ENCODE results near the gene CD109.
"Not testable (repeated sequence)": the region's sequence is repeated elsewhere in the genome, so short reads cannot be mapped to it uniquely, and the experiment has no call there.

CD109 gene

DNA sequence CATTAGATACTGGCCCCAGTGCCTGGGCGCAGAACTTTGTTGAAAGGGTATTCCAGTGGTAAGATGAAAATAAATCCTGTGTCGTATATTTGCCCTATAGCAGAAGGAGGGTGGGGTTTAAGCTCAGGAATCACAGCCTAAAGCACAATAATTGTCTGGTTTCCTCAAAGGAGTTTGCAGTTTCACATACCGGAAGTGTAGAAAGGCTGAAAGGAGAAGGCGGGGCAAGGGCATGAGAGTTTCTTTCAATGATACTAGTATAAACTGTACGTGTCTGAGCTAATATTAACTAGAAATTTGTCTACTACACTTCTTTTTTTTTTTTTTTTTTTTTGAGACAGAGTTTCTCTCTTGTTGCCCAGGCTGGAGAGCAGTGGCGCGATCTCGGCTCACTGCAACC lies 29.2 kb downstream of the CD109 start:
- not testable (repeated sequence) for H3K36me3 ChIP-seq (ENCODE audit: control insufficient read depth, insufficient read depth, low read length); H3K27ac ChIP-seq (ENCODE audit: insufficient read depth, low read length, poor library complexity, severe bottlenecking); H3K4me1 ChIP-seq (ENCODE audit: control insufficient read depth, insufficient read depth, low read length, poor library complexity, severe bottlenecking); H3K4me3 ChIP-seq (ENCODE audit: insufficient read depth, low read depth, low read length, poor library complexity, severe bottlenecking); H3K9me3 ChIP-seq (ENCODE audit: control insufficient read depth, low read length); DNase-seq; H3K27me3 ChIP-seq (replicated peaks; ENCODE audit: control insufficient read depth, insufficient read depth, low read length, poor library complexity, severe bottlenecking)

DNA sequence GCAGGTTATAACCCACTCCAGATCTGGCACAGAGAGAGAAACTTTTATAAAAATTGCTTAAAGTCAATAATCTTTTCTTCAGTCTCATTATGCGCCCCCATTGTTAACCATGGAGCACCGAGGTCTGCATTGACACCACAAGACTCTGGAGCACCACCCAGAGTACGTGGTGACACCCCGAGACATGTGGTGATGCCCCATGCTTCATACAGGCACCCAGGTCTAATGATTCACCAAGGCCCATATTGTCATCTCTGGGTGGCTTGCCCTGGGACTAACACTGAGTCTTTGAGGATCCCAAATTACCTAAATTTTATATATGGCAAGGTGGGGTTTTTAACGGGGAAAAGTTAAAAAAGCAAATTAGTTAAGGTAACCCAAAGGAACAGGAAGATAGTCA lies 31.1 kb downstream of the CD109 start:
- no peak overlapping the region for H3K27ac ChIP-seq (ENCODE audit: insufficient read depth, low read length, poor library complexity, severe bottlenecking)
- no peaks in the 10 kb centered on the region for H3K36me3 ChIP-seq (ENCODE audit: control insufficient read depth, insufficient read depth, low read length)
- no peaks in the 10 kb centered on the region for H3K4me1 ChIP-seq (ENCODE audit: control insufficient read depth, insufficient read depth, low read length, poor library complexity, severe bottlenecking)
- no peaks in the 10 kb centered on the region for H3K27me3 ChIP-seq (replicated peaks; ENCODE audit: control insufficient read depth, insufficient read depth, low read length, poor library complexity, severe bottlenecking)
- no peak for DNase-seq
- no peaks in the 10 kb centered on the region for H3K9me3 ChIP-seq (ENCODE audit: control insufficient read depth, low read length)
- H3K4me3 ChIP-seq (ENCODE audit: insufficient read depth, low read depth, low read length, poor library complexity, severe bottlenecking), result no peak overlapping the region

DNA sequence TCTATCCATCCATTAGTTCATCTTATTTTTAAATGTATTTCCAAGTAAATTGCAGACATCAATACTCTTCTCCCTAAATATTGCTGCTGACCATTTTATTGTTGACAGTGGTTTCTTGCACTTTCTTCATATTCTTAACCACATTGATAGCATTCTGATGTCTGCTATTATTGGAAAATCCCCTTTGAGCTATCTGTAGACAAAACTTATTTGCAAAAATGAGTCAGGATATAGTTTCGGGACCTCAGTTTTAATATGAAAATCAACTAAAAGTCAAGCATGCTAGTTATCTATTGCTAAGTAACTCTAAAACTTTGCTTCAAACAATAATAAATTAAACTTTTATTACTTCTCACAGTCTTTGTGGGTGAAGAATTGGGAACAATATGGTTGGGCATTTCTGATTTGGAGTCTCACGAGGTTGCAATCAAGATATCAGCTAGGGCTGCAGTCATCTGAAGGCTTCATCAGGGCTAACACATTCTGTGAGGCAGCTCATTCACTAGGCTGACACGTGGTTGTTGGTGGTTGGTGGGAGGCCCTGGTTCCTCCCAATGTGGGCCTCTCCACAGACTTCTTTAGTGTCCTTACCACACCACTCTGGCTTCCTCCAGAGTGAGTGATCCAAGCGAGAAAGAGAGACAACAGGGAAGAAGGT lies 32.7 kb downstream of the CD109 start:
- Histone ChIP-seq H3K4me3 (ENCODE audit: insufficient read depth, low read depth, low read length, poor library complexity, severe bottlenecking) (no peak overlapping the region), H3K9me3 (ENCODE audit: control insufficient read depth, low read length) (no peaks in the 10 kb centered on the region), H3K4me1 (ENCODE audit: control insufficient read depth, insufficient read depth, low read length, poor library complexity, severe bottlenecking) (no peaks in the 10 kb centered on the region), H3K27ac (ENCODE audit: insufficient read depth, low read length, poor library complexity, severe bottlenecking) (no peak overlapping the region), H3K27me3 (replicated peaks; ENCODE audit: control insufficient read depth, insufficient read depth, low read length, poor library complexity, severe bottlenecking) (no peaks in the 10 kb centered on the region), H3K36me3 (ENCODE audit: control insufficient read depth, insufficient read depth, low read length) (no peaks in the 10 kb centered on the region)
- no peak for DNase-seq

- no peaks in the 10 kb centered on the region for H3K36me3 ChIP-seq (ENCODE audit: control insufficient read depth, insufficient read depth, low read length)
- no peaks in the 10 kb centered on the region for H3K9me3 ChIP-seq (ENCODE audit: control insufficient read depth, low read length)
- no peak overlapping the region for H3K27ac ChIP-seq (ENCODE audit: insufficient read depth, low read length, poor library complexity, severe bottlenecking)
Observed at GRCh38 chr6:73731285-73731684, 35.3 kb downstream of the CD109 start.

GRCh38 chr6:73732845-73733675 lies 37.1 kb downstream of the CD109 start:
- Histone ChIP-seq H3K4me1 (ENCODE audit: control insufficient read depth, insufficient read depth, low read length, poor library complexity, severe bottlenecking) (no peaks in the 10 kb centered on the region), H3K9me3 (ENCODE audit: control insufficient read depth, low read length) (no peaks in the 10 kb centered on the region), H3K4me3 (ENCODE audit: insufficient read depth, low read depth, low read length, poor library complexity, severe bottlenecking) (no peak overlapping the region), H3K36me3 (ENCODE audit: control insufficient read depth, insufficient read depth, low read length) (no peaks in the 10 kb centered on the region), H3K27ac (ENCODE audit: insufficient read depth, low read length, poor library complexity, severe bottlenecking) (no peak overlapping the region), H3K27me3 (replicated peaks; ENCODE audit: control insufficient read depth, insufficient read depth, low read length, poor library complexity, severe bottlenecking) (no peaks in the 10 kb centered on the region)
- peak; percentile 8 to 41 (median 23) for DNase-seq

More at GRCh38 chr6:73731285-73731684, 35.3 kb downstream of the CD109 start:
- no peak for DNase-seq
- Histone ChIP-seq H3K4me1 (ENCODE audit: control insufficient read depth, insufficient read depth, low read length, poor library complexity, severe bottlenecking) (no peaks in the 10 kb centered on the region), H3K4me3 (ENCODE audit: insufficient read depth, low read depth, low read length, poor library complexity, severe bottlenecking) (no peak overlapping the region), H3K27me3 (replicated peaks; ENCODE audit: control insufficient read depth, insufficient read depth, low read length, poor library complexity, severe bottlenecking) (no peaks in the 10 kb centered on the region)

DNA sequence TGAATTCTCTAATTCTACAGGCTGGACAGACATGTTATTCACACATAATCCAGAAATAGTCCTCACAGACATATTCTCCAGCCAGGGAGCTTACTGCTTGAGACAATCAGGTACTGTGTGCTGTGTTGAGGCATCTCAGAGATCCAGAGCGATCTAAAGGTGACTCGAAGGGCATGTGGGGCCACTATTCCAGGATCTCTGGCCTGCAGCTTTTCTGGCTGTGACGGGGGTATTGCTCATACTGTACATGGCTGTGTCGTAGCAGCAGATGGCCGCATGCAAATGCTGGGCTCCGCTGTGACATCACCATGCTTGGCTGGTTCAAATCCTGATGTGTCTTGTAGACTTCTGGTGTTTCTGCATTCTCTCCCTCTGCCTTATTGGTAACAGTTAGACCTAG lies 37.8 kb downstream of the CD109 start:
- Histone ChIP-seq H3K9me3 (ENCODE audit: control insufficient read depth, low read length) (no peaks in the 10 kb centered on the region), H3K4me1 (ENCODE audit: control insufficient read depth, insufficient read depth, low read length, poor library complexity, severe bottlenecking) (no peaks in the 10 kb centered on the region), H3K4me3 (ENCODE audit: insufficient read depth, low read depth, low read length, poor library complexity, severe bottlenecking) (no peak overlapping the region), H3K27ac (ENCODE audit: insufficient read depth, low read length, poor library complexity, severe bottlenecking) (no peak overlapping the region), H3K36me3 (ENCODE audit: control insufficient read depth, insufficient read depth, low read length) (no peaks in the 10 kb centered on the region), H3K27me3 (replicated peaks; ENCODE audit: control insufficient read depth, insufficient read depth, low read length, poor library complexity, severe bottlenecking) (no peaks in the 10 kb centered on the region)
- no peak for DNase-seq

- Histone ChIP-seq H3K4me1 (ENCODE audit: control insufficient read depth, insufficient read depth, low read length, poor library complexity, severe bottlenecking) (no peaks in the 10 kb centered on the region), H3K27me3 (replicated peaks; ENCODE audit: control insufficient read depth, insufficient read depth, low read length, poor library complexity, severe bottlenecking) (no peaks in the 10 kb centered on the region), H3K27ac (ENCODE audit: insufficient read depth, low read length, poor library complexity, severe bottlenecking) (no peak overlapping the region), H3K9me3 (ENCODE audit: control insufficient read depth, low read length) (no peaks in the 10 kb centered on the region), H3K36me3 (ENCODE audit: control insufficient read depth, insufficient read depth, low read length) (no peaks in the 10 kb centered on the region), H3K4me3 (ENCODE audit: insufficient read depth, low read depth, low read length, poor library complexity, severe bottlenecking) (no peak overlapping the region)
- DNase-seq, result no peak
Observed at GRCh38 chr6:73734832-73735453, 38.9 kb downstream of the CD109 start.

GRCh38 chr6:73738367-73739028 lies 42.5 kb downstream of the CD109 start:
- Histone ChIP-seq H3K27ac (ENCODE audit: insufficient read depth, low read length, poor library complexity, severe bottlenecking) (no peak overlapping the region), H3K4me1 (ENCODE audit: control insufficient read depth, insufficient read depth, low read length, poor library complexity, severe bottlenecking) (no peaks in the 10 kb centered on the region), H3K9me3 (ENCODE audit: control insufficient read depth, low read length) (no peaks in the 10 kb centered on the region), H3K27me3 (replicated peaks; ENCODE audit: control insufficient read depth, insufficient read depth, low read length, poor library complexity, severe bottlenecking) (no peaks in the 10 kb centered on the region), H3K4me3 (ENCODE audit: insufficient read depth, low read depth, low read length, poor library complexity, severe bottlenecking) (no peak overlapping the region), H3K36me3 (ENCODE audit: control insufficient read depth, insufficient read depth, low read length) (no peaks in the 10 kb centered on the region)
- no peak for DNase-seq

- H3K27ac ChIP-seq (ENCODE audit: insufficient read depth, low read length, poor library complexity, severe bottlenecking), result no peak overlapping the region
- no peaks in the 10 kb centered on the region for H3K4me1 ChIP-seq (ENCODE audit: control insufficient read depth, insufficient read depth, low read length, poor library complexity, severe bottlenecking)
- H3K4me3 ChIP-seq (ENCODE audit: insufficient read depth, low read depth, low read length, poor library complexity, severe bottlenecking), result no peak overlapping the region
- H3K27me3 ChIP-seq (replicated peaks; ENCODE audit: control insufficient read depth, insufficient read depth, low read length, poor library complexity, severe bottlenecking), result no peaks in the 10 kb centered on the region
- DNase-seq, result no peak
- no peaks in the 10 kb centered on the region for H3K9me3 ChIP-seq (ENCODE audit: control insufficient read depth, low read length)
- H3K36me3 ChIP-seq (ENCODE audit: control insufficient read depth, insufficient read depth, low read length), result no peaks in the 10 kb centered on the region
Observed at GRCh38 chr6:73739096-73739495, 43.1 kb downstream of the CD109 start.
